ENCODE results near the gene TGFB2. TPM values are rescaled to one million over a fixed set of nuclear protein-coding genes. Genes with fewer than 3 reads are reported as not detected.

The TGFB2 gene
- polyA plus RNA-seq, 10 donors: 40.9 to 97.0 (median 59.8) TPM

GRCh38 chr1:218328769-218329168, 16.4 kb upstream of the TGFB2 start:
- DNase-seq: no peak

- DNase-seq: peak in 2 of 3 donors; percentile 64 to 71
These were observed 15.0 kb upstream of the TGFB2 start for GRCh38 chr1:218330043-218330623.

DNA sequence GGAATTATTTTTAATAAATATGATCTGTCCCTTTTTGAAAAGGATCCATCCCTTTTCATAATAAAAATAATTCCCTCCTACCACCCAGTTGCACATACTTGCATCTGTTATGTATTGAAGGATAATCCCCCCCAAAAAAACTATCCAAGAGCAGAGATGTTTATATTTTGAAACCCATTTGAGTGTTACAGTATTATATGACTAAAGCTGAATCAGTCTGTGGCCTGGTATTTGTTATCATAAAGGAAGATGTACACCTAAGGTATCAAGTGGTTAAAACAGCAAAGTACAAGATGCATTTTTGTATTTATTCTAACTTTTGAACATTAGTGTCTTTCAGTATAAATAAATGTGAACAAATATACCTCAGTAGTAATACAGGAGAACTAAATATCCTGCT, 12.7 kb upstream of the TGFB2 start:
- no peak for DNase-seq

DNA sequence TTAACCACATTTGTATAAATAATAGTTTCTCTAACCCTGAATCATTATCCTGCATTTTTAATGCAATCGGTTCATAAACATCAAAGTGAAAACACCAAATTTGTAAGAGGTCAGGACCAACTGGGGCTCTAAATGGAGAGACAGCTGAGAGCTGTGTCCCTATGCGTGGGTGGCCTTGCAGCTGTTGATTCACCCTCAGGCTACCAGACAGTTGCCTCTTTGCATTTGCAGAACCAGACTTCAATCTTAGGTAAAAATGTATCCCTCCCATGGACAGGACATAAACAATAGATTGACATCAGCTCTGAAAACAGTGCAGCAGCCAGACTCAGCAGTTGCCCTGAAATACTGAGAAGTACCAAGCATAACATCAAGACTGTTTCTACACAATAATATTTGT, 8.8 kb upstream of the TGFB2 start:
- DNase-seq: peak in 2 of 3 donors; percentile 44 to 53

GRCh38 chr1:218339267-218339831, 5.8 kb upstream of the TGFB2 start:
- DNase-seq: peak in 2 of 3 donors; percentile 41 to 72

- DNase-seq: no peak
These were observed 3.8 kb upstream of the TGFB2 start for GRCh38 chr1:218341325-218341724.

GRCh38 chr1:218342091-218342490, 3.0 kb upstream of the TGFB2 start:
- no peak for DNase-seq

- DNase-seq: peak; percentile 69 to 93 (median 81)
These were observed 696 bp downstream of the TGFB2 start for GRCh38 chr1:218345673-218346390.

DNA sequence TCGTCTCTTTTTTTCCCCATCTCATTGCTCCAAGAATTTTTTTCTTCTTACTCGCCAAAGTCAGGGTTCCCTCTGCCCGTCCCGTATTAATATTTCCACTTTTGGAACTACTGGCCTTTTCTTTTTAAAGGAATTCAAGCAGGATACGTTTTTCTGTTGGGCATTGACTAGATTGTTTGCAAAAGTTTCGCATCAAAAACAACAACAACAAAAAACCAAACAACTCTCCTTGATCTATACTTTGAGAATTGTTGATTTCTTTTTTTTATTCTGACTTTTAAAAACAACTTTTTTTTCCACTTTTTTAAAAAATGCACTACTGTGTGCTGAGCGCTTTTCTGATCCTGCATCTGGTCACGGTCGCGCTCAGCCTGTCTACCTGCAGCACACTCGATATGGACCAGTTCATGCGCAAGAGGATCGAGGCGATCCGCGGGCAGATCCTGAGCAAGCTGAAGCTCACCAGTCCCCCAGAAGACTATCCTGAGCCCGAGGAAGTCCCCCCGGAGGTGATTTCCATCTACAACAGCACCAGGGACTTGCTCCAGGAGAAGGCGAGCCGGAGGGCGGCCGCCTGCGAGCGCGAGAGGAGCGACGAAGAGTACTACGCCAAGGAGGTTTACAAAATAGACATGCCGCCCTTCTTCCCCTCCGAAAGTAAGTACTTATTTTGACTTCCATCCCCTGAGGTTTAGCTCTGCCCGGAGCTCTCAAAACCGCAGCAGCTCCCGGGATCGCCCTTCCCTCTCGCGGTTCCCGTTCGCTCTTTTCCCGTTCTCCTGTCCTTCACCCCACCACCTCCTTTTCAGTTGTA, 1.5 kb downstream of the TGFB2 start:
- peak; percentile 43 to 84 (median 62) for DNase-seq

DNA sequence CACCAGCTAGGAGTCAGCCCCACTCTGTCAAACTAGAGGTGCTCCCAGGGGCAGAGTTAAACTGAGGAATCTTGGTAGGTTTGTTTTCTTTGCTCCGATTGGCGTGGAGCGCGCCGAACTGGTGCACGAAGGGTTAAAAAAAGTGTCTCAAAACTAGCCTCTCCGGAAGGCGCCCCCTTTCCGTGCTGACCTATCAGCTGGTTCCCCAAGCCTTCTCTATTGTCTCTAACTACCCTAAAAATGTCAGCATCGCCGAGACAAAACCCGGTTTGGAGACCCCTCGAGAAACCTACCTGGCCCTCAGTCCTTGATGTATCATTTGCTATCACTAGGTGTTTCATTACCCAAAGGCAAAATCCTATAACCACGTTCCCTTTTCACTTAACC, 2.2 kb downstream of the TGFB2 start:
- DNase-seq: peak; percentile 75 to 94 (median 81)

GRCh38 chr1:218347723-218348627, 2.8 kb downstream of the TGFB2 start:
- peak; percentile 85 to 94 (median 89) for DNase-seq

DNA sequence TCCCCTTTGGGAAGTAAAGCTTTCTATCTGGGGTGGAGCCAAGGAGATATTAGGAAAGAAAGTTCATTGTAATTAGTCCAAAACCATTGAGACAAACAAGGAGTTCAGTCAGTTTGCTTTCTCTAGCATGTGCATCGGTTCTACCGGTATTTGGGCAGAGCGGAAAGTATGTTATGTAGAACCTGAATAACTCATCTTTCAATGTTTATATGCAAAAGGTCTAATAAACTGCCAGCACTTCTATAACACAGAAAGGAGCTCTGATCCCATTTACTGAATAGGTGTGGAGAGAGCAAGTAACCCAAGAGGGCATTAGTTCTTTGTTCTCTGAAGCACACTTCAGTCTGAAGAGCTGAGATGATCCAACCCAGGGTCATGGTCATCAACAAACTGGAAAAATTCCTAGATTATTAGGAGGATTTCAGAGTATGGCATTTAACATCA, 3.5 kb downstream of the TGFB2 start:
- DNase-seq: peak in 2 of 3 donors; percentile 48 to 83

DNA sequence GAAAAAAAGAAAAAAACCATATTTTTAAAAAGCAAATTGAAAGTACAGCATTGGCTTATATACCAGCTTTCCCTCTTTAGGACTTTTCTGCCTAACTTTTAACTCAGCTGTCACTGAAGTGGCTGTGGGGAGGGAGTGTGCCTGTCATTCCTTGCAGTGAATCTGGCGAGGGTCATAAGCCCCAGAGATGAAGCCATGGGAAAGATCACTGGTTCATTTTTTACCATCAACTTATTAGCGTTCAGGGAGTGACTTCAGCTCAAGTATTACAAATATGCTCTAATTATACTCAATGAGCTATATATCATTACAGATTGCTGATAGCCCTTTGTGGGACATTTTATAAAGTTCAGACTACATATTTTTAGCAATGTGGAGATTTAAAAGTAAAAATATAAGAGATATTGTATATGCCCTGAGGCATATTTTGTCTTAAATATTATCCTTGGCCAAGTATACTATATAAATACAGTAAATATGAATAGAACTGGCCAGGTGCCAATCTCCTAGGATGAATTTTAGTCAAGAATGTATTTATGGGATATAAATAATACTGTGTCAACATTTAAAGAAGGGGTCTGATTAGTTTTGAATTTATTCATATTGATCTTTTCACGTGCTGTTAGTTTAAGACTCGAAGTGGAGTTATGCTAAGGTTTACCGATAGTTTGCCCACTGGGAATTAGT, 4.4 kb downstream of the TGFB2 start:
- peak in 2 of 3 donors; percentile 53 to 76 for DNase-seq

GRCh38 chr1:218350035-218350525, 4.9 kb downstream of the TGFB2 start:
- DNase-seq: peak in 1 of 3 donors; percentile 68

- DNase-seq: peak in 2 of 3 donors; percentile 65 to 87
These were observed 5.7 kb downstream of the TGFB2 start for GRCh38 chr1:218350801-218351266.

DNA sequence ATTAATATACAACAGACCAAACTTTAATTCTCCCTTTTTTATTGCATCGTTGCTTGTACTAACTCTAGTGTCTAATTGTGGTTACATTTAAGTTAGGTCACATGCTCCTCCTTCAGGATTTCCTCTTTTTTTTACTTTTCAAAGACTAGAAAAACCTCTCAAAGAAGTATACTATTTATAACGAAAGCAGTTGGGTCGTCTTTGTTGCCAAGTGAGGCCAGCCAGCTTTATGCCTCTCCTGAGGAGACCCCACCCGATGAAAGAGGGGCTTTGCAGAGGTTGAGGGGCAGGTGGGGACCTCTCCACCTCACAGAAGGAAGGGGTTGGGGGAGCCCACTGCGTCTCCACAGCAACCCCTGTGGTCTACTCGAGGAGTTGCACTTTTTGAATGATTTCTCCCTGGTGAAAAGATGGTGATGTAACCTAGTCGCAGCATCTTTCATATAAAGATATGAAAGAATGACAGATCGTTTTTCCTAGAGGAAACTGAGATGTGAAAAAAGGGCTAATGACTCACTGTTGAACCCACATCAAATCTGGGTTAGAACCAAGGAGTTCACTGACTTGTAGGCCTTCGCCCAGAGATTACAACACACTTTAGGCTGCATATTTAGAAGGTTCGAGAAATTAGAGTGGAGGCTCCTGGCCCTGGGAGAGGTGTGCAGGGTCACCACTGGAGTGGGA, 6.4 kb downstream of the TGFB2 start:
- DNase-seq: peak; percentile 52 to 80 (median 58)

DNA sequence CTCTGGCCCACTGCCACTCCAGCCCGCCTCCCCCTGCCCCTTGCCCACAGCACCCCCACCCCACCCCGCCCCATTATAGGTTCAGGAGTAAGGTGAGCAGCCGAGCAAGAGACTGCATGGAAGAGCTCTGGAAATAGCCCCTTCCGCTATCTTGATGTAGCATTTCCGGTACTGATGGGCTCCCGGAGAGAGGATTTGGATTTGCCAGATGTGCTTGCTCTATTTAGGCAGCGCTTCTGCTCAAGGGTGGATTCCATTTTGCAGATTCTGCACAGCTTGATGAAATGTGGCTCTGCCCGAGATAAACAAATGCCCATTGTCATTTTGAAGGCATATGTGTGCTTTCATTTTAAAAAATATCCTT, 6.9 kb downstream of the TGFB2 start:
- DNase-seq: no peak

- no peak for DNase-seq
These were observed 8.5 kb downstream of the TGFB2 start for GRCh38 chr1:218353656-218354055.

GRCh38 chr1:218355278-218355677, 10.1 kb downstream of the TGFB2 start:
- no peak for DNase-seq
